DOHH2 (cell line): ENCODE results near the gene PATJ.

Source experiments
- H3F3A ChIP-seq: fragments of 200-600 bp; sonication (generic), shearing (Covaris generic); 2 replicates; pipeline ENCODE4 v1.6.0; 2016; ENCODE audit warnings: antibody characterized with exemption, mild to moderate bottlenecking; ENCODE audit not compliant: control insufficient read depth, insufficient read depth
- H3K27ac ChIP-seq: fragments of 200-600 bp; sonication (generic); 2 replicates; pipeline ENCODE4 v1.5.1; 2014; ENCODE audit warnings: low read depth, mild to moderate bottlenecking, low read length, moderate library complexity
- H3K27me3 ChIP-seq: fragments of 200-600 bp; sonication (generic); 2 replicates; pipeline ENCODE4 v1.6.1; 2014; ENCODE audit warnings: mild to moderate bottlenecking, low read length, mixed read lengths; ENCODE audit not compliant: control insufficient read depth
- H3K36me3 ChIP-seq: fragments of 200-600 bp; sonication (generic); 2 replicates; pipeline ENCODE4 v1.6.1; 2014; ENCODE audit warnings: mild to moderate bottlenecking, low read length, moderate library complexity, mixed read lengths; ENCODE audit not compliant: control insufficient read depth
- H3K4me1 ChIP-seq: fragments of 200-600 bp; sonication (generic); 2 replicates; pipeline ENCODE4 v1.6.1; 2014; ENCODE audit warnings: mild to moderate bottlenecking, low read length, mixed read lengths; ENCODE audit not compliant: control insufficient read depth
- H3K4me2 ChIP-seq: fragments of 200-600 bp; sonication (generic); 2 replicates; pipeline ENCODE4 v1.6.0; 2014; ENCODE audit warnings: mild to moderate bottlenecking, low read length, moderate library complexity
- H3K4me3 ChIP-seq: fragments of 200-600 bp; sonication (generic); 2 replicates; pipeline ENCODE4 v1.5.1; 2014; ENCODE audit warnings: mild to moderate bottlenecking, low read length, mixed read lengths
- H3K79me2 ChIP-seq: fragments of 200-600 bp; sonication (generic); 2 replicates; pipeline ENCODE4 v1.6.1; 2014; ENCODE audit warnings: mild to moderate bottlenecking, low read length, mixed read lengths; ENCODE audit not compliant: control insufficient read depth
- H3K9me2 ChIP-seq: fragments of 200-600 bp; sonication (generic); replicated peaks from 2 replicates; pipeline ENCODE4 v1.6.1; 2014; ENCODE audit warnings: mild to moderate bottlenecking, low read length, mixed read lengths; ENCODE audit not compliant: control insufficient read depth
- H3K9me3 ChIP-seq: fragments of 200-600 bp; sonication (generic); 2 replicates; pipeline ENCODE4 v1.6.1; 2014; ENCODE audit warnings: antibody characterized with exemption, low read length, mixed read lengths; ENCODE audit not compliant: control insufficient read depth, insufficient read depth
- H4K20me1 ChIP-seq: fragments of 200-600 bp; sonication (generic); 2 replicates; pipeline ENCODE4 v1.6.0; 2014; ENCODE audit warnings: low read depth, mild to moderate bottlenecking, antibody characterized with exemption, low read length, moderate library complexity; ENCODE audit not compliant: control insufficient read depth, insufficient read depth
- EZH2phosphoT487 ChIP-seq: fragments of 200-600 bp; sonication (generic); IDR thresholded peaks from 2 replicates; pipeline ENCODE4 v1.6.1; 2017; ENCODE audit warnings: borderline replicate concordance, mild to moderate bottlenecking, antibody characterized with exemption, low read length, moderate library complexity, mixed read lengths
- TF ChIP-seq, protein P1 (sequence below): fragments of 200-600 bp; sonication (generic); IDR thresholded peaks from one replicate; pipeline ENCODE4 v1.5.1; 2014; ENCODE audit warnings: antibody characterized with exemption, mild to moderate bottlenecking, low read depth, low read length; ENCODE audit not compliant: poor library complexity, severe bottlenecking

PATJ gene

DNA sequence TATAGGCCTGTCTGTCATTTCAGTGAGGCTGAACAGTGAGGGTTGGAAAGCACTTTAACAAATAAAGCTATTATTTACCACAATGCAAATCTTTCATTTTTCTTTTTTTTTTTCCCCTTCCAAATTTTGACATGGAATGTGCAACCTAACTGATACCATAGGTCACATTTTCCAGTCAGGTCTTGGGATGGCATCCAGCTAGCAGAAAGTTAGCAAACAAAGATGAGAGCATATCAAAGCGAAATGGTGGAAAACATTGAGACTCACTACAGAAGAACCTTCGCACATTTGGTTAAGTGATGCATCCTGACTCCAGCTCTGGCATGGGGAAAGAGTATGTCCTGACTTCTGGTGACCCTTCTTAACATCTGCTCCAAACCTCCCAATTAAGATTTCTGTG, 347.3 kb downstream of the PATJ start:
- no peaks in the 10 kb centered on the region for H3F3A ChIP-seq
- no peaks in the 10 kb centered on the region for H3K9me2 ChIP-seq
- no peaks in the 10 kb centered on the region for H3K4me1 ChIP-seq
- no peaks in the 10 kb centered on the region for H3K36me3 ChIP-seq
- no peaks in the 10 kb centered on the region for H3K9me3 ChIP-seq
- H3K27ac ChIP-seq: no peak overlapping the region
- H4K20me1 ChIP-seq: no peaks in the 10 kb centered on the region
- no peak overlapping the region for H3K4me2 ChIP-seq
- H3K27me3 ChIP-seq: no peaks in the 10 kb centered on the region
- no peak overlapping the region for H3K4me3 ChIP-seq
- no peak for TF ChIP-seq EZH2phosphoT487
- TF ChIP-seq, protein P1, sequence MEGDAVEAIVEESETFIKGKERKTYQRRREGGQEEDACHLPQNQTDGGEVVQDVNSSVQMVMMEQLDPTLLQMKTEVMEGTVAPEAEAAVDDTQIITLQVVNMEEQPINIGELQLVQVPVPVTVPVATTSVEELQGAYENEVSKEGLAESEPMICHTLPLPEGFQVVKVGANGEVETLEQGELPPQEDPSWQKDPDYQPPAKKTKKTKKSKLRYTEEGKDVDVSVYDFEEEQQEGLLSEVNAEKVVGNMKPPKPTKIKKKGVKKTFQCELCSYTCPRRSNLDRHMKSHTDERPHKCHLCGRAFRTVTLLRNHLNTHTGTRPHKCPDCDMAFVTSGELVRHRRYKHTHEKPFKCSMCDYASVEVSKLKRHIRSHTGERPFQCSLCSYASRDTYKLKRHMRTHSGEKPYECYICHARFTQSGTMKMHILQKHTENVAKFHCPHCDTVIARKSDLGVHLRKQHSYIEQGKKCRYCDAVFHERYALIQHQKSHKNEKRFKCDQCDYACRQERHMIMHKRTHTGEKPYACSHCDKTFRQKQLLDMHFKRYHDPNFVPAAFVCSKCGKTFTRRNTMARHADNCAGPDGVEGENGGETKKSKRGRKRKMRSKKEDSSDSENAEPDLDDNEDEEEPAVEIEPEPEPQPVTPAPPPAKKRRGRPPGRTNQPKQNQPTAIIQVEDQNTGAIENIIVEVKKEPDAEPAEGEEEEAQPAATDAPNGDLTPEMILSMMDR: no peak
- no peaks in the 10 kb centered on the region for H3K79me2 ChIP-seq

DNA sequence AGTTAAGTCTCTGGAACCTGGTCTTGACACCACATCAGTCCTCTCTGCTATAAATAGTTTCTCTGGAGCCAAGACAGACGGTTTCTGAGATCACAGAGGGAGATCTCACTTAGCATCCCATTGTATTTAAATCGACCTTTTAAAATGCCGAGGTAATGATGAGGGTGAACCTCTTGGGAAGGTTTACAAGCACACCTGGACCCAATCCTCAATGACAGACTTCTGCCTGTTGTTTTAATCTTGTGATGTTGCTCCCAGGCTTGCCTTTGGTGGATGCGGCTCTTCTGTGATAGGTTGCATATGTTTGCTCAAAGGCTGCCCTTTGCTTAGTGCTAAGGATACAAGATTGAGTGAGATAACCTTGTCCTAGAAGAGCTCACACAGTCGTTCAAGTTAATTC, 347.7 kb downstream of the PATJ start:
- Histone ChIP-seq H3K9me2 (no peaks in the 10 kb centered on the region), H3K27me3 (no peaks in the 10 kb centered on the region), H3K4me1 (no peaks in the 10 kb centered on the region)

DNA sequence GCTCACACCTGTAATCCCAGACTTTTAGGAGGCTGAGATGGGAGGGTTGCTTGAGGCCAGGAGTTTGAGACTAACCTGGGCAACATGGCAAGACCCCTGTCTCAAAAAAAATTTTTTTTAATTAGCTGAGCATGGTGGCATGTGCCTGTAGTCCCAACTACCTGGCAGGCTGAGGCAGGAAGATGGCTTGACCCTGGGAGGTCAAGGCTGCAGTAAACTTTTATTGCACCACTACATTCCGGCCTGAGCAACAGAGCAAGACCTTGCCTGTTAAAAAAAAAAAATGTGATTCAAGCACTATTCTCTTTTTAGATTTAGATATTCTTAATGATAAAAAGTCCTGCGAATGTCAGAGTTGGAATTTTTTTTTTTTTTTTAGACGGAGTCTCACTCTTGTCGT, 349.8 kb downstream of the PATJ start:
- no peak overlapping the region for H3K4me3 ChIP-seq
- TF ChIP-seq, protein P1: no peak
- no peak for TF ChIP-seq EZH2phosphoT487
- H3K4me1 ChIP-seq: no peaks in the 10 kb centered on the region
- no peak overlapping the region for H3K4me2 ChIP-seq
- H4K20me1 ChIP-seq: no peaks in the 10 kb centered on the region
- H3K27me3 ChIP-seq: no peaks in the 10 kb centered on the region
- H3K9me3 ChIP-seq: no peaks in the 10 kb centered on the region
- no peaks in the 10 kb centered on the region for H3K9me2 ChIP-seq
- no peaks in the 10 kb centered on the region for H3K79me2 ChIP-seq
- H3F3A ChIP-seq: no peaks in the 10 kb centered on the region
- no peak overlapping the region for H3K27ac ChIP-seq
- no peaks in the 10 kb centered on the region for H3K36me3 ChIP-seq

More for the DNA sequence above, 347.7 kb downstream of the PATJ start:
- Histone ChIP-seq H3K4me3 (no peak overlapping the region), H3K4me2 (no peak overlapping the region), H3K79me2 (no peaks in the 10 kb centered on the region), H4K20me1 (no peaks in the 10 kb centered on the region), H3F3A (no peaks in the 10 kb centered on the region), H3K27ac (no peak overlapping the region), H3K9me3 (no peaks in the 10 kb centered on the region), H3K36me3 (no peaks in the 10 kb centered on the region)
- TF ChIP-seq, protein P1: no peak
- no peak for TF ChIP-seq EZH2phosphoT487

DNA sequence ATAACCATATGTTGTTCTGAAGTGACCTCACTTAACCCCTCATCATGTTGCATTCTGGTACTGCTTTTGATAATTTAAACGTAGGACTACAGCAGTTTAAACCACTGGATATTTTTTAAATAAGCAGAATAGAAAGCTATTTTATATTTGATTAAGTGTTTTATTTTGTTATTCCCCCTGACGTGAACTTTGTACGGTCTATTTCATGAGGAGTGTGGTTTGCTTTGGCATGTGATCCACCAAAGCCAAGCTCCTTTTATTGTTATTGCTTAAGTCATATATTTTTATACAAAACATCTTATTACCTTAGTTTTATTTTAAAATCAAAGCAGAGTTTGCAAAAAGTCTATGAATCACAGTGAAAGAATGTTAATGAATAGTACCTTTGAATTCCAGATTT, 351.0 kb downstream of the PATJ start:
- no peaks in the 10 kb centered on the region for H3K9me3 ChIP-seq
- H3K79me2 ChIP-seq: no peaks in the 10 kb centered on the region
- no peak overlapping the region for H3K27ac ChIP-seq
- no peak overlapping the region for H3K4me3 ChIP-seq
- no peaks in the 10 kb centered on the region for H3K4me1 ChIP-seq
- H3K36me3 ChIP-seq: no peaks in the 10 kb centered on the region
- no peaks in the 10 kb centered on the region for H4K20me1 ChIP-seq
- H3K27me3 ChIP-seq: no peaks in the 10 kb centered on the region
- no peaks in the 10 kb centered on the region for H3K9me2 ChIP-seq
- TF ChIP-seq EZH2phosphoT487: no peak
- TF ChIP-seq, protein P1: no peak
- H3F3A ChIP-seq: no peaks in the 10 kb centered on the region
- no peak overlapping the region for H3K4me2 ChIP-seq
